GM12878 (cell line): Measurements from ENCODE around the gene SH3D19.

Experiments used
- ATF3 ChIP-seq: IDR thresholded peaks from 2 replicates; pipeline ENCODE4 v1.6.1; 2011; ENCODE audit warnings: low read depth, mild to moderate bottlenecking, low read length, moderate library complexity, borderline replicate concordance; ENCODE audit errors: extremely low read depth
- CEBPB ChIP-seq, 2 experiments: fragments of 150-350 bp in 1 of 2; IDR thresholded peaks; 2 replicates each; pipeline ENCODE4 v1.6.1; 2012 to 2014; ENCODE audit warnings: low read depth in 2 of 2, low read length in 2 of 2, borderline replicate concordance in 1 of 2, inconsistent platforms in 1 of 2
- CTCF ChIP-seq, 3 experiments: IDR thresholded peaks in 2 of 3; conservative IDR thresholded peaks in 1 of 3; 2 replicates each; pipeline ENCODE4 v1.5.1; 2011; ENCODE audit warnings: low read depth in 3 of 3, low read length in 3 of 3, mild to moderate bottlenecking in 3 of 3, control low read depth in 2 of 3, moderate library complexity in 2 of 3, inconsistent platforms in 1 of 3, mixed read lengths in 1 of 3; ENCODE audit not compliant: control insufficient read depth in 2 of 3, insufficient read depth in 1 of 3; ENCODE audit errors: extremely low read depth in 1 of 3
- KAT2A ChIP-seq: conservative IDR thresholded peaks from 2 replicates; pipeline ENCODE4 v1.6.1; 2011; ENCODE audit warnings: low read depth, low read length; ENCODE audit not compliant: control insufficient read depth
- PBX3 ChIP-seq: IDR thresholded peaks from 2 replicates; pipeline ENCODE4 v1.6.1; 2011; ENCODE audit warnings: mild to moderate bottlenecking, low read depth, low read length, moderate library complexity; ENCODE audit not compliant: insufficient replicate concordance
- POLR2AphosphoS5 ChIP-seq: IDR thresholded peaks from 2 replicates; pipeline ENCODE4 v1.6.1; 2011; ENCODE audit warnings: mild to moderate bottlenecking, low read length, inconsistent platforms
- RCOR1 ChIP-seq: conservative IDR thresholded peaks from 2 replicates; pipeline ENCODE4 v1.6.1; 2012; ENCODE audit warnings: low read depth, low read length, improper control_type of control experiment
- SREBF1 ChIP-seq: IDR thresholded peaks from 2 replicates; pipeline ENCODE4 v1.6.1; 2012; ENCODE audit warnings: mild to moderate bottlenecking, low read length
- ZNF207 ChIP-seq: fragments of 450-650 bp; IDR thresholded peaks from 2 replicates; pipeline ENCODE4 v1.6.1; 2014; ENCODE audit warnings: antibody characterized with exemption, mild to moderate bottlenecking, borderline replicate concordance
- ZNF24 ChIP-seq: fragments of 450-650 bp; IDR thresholded peaks from 2 replicates; pipeline ENCODE4 v1.6.1; 2017; ENCODE audit warnings: antibody characterized with exemption, mild to moderate bottlenecking
- ZNF274 ChIP-seq: IDR thresholded peaks from one replicate; pipeline ENCODE4 v1.8.0; 2011; ENCODE audit not compliant: insufficient read length, insufficient read depth

GRCh38 chr4:151192556-151193235, 132.7 kb downstream of the SH3D19 start:
- TF ChIP-seq RCOR1 (no peak), PBX3 (no peak), KAT2A (no peak), CEBPB (IDR thresholded peaks at IDR 0.05; ENCODE audit: borderline replicate concordance in 1 of 2, low read depth in 2 of 2, low read length in 2 of 2) (no peak), ZNF207 (no peak), ATF3 (no peak), ZNF24 (no peak), SREBF1 (no peak), POLR2AphosphoS5 (no peak), CTCF (IDR thresholded peaks at IDR 0.05 in 2 of 3, conservative IDR thresholded peaks at IDR 0.05 in 1 of 3; ENCODE audit: control insufficient read depth in 2 of 3, extremely low read depth in 1 of 3, insufficient read depth in 1 of 3, low read depth in 3 of 3, low read length in 3 of 3) (no peak), ZNF274 (no peak)
